Lower leg skin (tissue), 3 donors: ENCODE results near the gene REEP3.

Experiments used
- POLR2A ChIP-seq, 2 donors: fragments of 450-650 bp; IDR thresholded peaks; one replicate each; pipeline ENCODE4 v1.6.1; 2016 to 2017; ENCODE audit warnings: antibody characterized with exemption in 2 of 2, mild to moderate bottlenecking in 1 of 2, moderate library complexity in 1 of 2
- TF ChIP-seq, protein P1 (sequence below), 3 donors: fragments of 450-650 bp; IDR thresholded peaks; one replicate each; pipeline ENCODE4 v1.5.1; 2016; ENCODE audit warnings: antibody characterized with exemption in 3 of 3, mild to moderate bottlenecking in 3 of 3, moderate library complexity in 2 of 3

DNA sequence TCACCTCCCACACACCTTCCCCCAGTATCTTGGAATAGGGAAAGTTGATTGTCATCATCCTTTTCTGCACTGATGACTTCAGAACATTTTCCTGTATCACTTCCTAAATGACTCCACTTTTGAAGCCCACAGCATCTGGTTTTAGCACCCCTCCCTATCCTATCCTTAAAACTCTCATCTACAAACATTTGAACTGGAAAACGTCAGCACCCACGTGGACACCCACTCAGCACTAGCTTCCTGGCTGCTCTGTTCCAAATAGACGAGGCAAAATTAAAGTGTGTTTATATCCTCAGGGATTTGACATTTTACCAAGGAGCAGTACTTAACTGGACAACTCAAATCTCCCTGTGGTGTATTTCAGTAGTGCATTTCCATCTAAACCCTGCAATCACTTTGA lies 73.9 kb downstream of the REEP3 start:
- no peak for TF ChIP-seq POLR2A (IDR thresholded peaks at IDR 0.05)
- TF ChIP-seq, protein P1, sequence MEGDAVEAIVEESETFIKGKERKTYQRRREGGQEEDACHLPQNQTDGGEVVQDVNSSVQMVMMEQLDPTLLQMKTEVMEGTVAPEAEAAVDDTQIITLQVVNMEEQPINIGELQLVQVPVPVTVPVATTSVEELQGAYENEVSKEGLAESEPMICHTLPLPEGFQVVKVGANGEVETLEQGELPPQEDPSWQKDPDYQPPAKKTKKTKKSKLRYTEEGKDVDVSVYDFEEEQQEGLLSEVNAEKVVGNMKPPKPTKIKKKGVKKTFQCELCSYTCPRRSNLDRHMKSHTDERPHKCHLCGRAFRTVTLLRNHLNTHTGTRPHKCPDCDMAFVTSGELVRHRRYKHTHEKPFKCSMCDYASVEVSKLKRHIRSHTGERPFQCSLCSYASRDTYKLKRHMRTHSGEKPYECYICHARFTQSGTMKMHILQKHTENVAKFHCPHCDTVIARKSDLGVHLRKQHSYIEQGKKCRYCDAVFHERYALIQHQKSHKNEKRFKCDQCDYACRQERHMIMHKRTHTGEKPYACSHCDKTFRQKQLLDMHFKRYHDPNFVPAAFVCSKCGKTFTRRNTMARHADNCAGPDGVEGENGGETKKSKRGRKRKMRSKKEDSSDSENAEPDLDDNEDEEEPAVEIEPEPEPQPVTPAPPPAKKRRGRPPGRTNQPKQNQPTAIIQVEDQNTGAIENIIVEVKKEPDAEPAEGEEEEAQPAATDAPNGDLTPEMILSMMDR (IDR thresholded peaks at IDR 0.05): no peak
